Mucosa of gallbladder (tissue), 1 donor: ENCODE results near the gene GNB1L. TPM values are rescaled to one million over a fixed set of nuclear protein-coding genes. Genes with fewer than 3 reads are reported as not detected.

Experiments used
- DNase-seq: peaks from one replicate; pipeline ENCODE4 v3.0.0-alpha.2; 2020; ENCODE audit warnings: low spot score
- total RNA-seq: library from RNA; stranded (reverse); gene quantifications from one replicate; pipeline ENCODE4 v1.2.1, GENCODE V29; 2021
- donor health status: DM: no; HTN: no; CAD: no.

The GNB1L gene
- total RNA-seq, 1 donor from 2014 or later, result 6.2 TPM

- DNase-seq, result no peak
Measured at GRCh38 chr22:19876314-19876940, 21.8 kb upstream of the GNB1L start.

GRCh38 chr22:19875531-19876313 lies 21.0 kb upstream of the GNB1L start:
- DNase-seq, result no peak

GRCh38 chr22:19875061-19875530 lies 20.4 kb upstream of the GNB1L start:
- DNase-seq, result no peak

GRCh38 chr22:19874307-19875060 lies 19.8 kb upstream of the GNB1L start:
- DNase-seq, result no peak

- no peak for DNase-seq
Measured at GRCh38 chr22:19873960-19874306, 19.3 kb upstream of the GNB1L start.

- no peak for DNase-seq
Measured at GRCh38 chr22:19873138-19873959, 18.7 kb upstream of the GNB1L start.

GRCh38 chr22:19872779-19873137 lies 18.1 kb upstream of the GNB1L start:
- DNase-seq, result no peak

GRCh38 chr22:19871845-19872778 lies 17.4 kb upstream of the GNB1L start:
- DNase-seq, result no peak

- no peak for DNase-seq
Measured at GRCh38 chr22:19871023-19871844, 16.6 kb upstream of the GNB1L start.

- no peak for DNase-seq
Measured at GRCh38 chr22:19870153-19871022, 15.7 kb upstream of the GNB1L start.

- DNase-seq, result no peak
Measured at GRCh38 chr22:19869497-19870152, 15.0 kb upstream of the GNB1L start.

- no peak for DNase-seq
Measured at GRCh38 chr22:19868773-19869471, 14.2 kb upstream of the GNB1L start.

GRCh38 chr22:19868333-19868732 lies 13.7 kb upstream of the GNB1L start:
- DNase-seq, result no peak

GRCh38 chr22:19867617-19868016 lies 12.9 kb upstream of the GNB1L start:
- DNase-seq, result no peak

GRCh38 chr22:19866665-19867009 lies 12.0 kb upstream of the GNB1L start:
- DNase-seq, result no peak

GRCh38 chr22:19865141-19865829 lies 10.6 kb upstream of the GNB1L start:
- no peak for DNase-seq

GRCh38 chr22:19864538-19865106 lies 9.9 kb upstream of the GNB1L start:
- DNase-seq, result no peak
